Stimulated activated CD4-positive, alpha-beta T cell treated with anti-CD3 and anti-CD28 coated beads, Interleukin-15, amount 100 ng/mL, for 48 hours (primary cell): Measurements from ENCODE around the gene CHP1.
"Not testable (repeated sequence)": the region's sequence is repeated elsewhere in the genome, so short reads cannot be mapped to it uniquely, and the experiment has no call there.

ENCODE experiments used
- DNase-seq, 2 donors: peaks; one replicate each; pipeline ENCODE4 v3.0.0-alpha.2; 2020; ENCODE audit warnings: low read depth in 2 of 2

The CHP1 gene

GRCh38 chr15:41292521-41292920 is 61.5 kb downstream of the CHP1 start:
- DNase-seq = no peak

GRCh38 chr15:41301139-41301538 is 70.1 kb downstream of the CHP1 start:
- not testable (repeated sequence) for DNase-seq

- DNase-seq = no peak
Measured at GRCh38 chr15:41301587-41301986, 70.5 kb downstream of the CHP1 start.

GRCh38 chr15:41304149-41304770 is 73.2 kb downstream of the CHP1 start:
- DNase-seq = no peak

- no peak for DNase-seq
Measured at GRCh38 chr15:41307679-41308078, 76.6 kb downstream of the CHP1 start.

GRCh38 chr15:41309226-41309905 is 78.3 kb downstream of the CHP1 start:
- DNase-seq = no peak

GRCh38 chr15:41320805-41321330 is 89.8 kb downstream of the CHP1 start:
- DNase-seq = not testable (repeated sequence)

GRCh38 chr15:41323611-41324010 is 92.5 kb downstream of the CHP1 start:
- DNase-seq = no peak

- no peak for DNase-seq
Measured at GRCh38 chr15:41331281-41331680, 100.2 kb downstream of the CHP1 start.
